Measurements from ENCODE around the gene GPR55. TPM values are rescaled to one million over a fixed set of nuclear protein-coding genes. Genes with fewer than 3 reads are reported as not detected.

The GPR55 gene
- total and polyA plus RNA-seq, 2 donors (not counting 1 experiment from before 2014, with no cell fraction given): 3.0 to 4.1 TPM

DNA sequence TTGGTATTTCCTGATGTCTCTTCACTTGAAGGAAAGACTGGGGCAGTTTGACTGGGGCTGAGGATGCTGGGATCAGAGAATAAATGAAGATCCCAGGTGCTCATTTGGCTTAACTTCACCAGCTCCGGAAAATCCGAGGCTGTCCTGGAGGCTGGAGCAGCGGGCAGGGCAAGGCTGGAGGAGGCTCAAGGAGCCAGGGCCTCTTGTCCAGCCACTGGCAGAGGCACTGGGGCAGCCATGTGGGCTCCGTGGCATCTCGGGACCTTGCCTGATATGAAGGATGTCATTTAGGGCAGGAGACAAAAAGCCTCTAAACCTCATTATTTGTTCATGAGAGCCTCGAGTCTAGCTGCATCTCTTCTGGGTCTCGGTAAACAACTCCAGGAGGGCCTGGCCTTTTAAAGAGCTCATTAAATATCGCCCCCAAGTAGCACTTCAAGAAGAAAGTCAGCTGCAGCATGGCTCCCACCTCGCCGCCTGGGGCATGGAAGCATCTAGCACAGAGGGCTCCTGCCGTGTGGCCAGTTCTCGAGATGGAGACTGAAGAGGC lies 13.5 kb upstream of the GPR55 start:
- Mint-ChIP-seq H3K9me3 (ENCODE audit: insufficient read depth) (no peaks in the 10 kb centered on the region), H3K27me3 (peaks cover 12% of the 10 kb centered on the region), H3K4me1 (peaks cover 6% of the 10 kb centered on the region), H3K27ac (no peak overlapping the region), H3K4me3 (no peak overlapping the region)
- H3K79me2 ChIP-seq (ENCODE audit: control insufficient read depth, insufficient read depth, low read length): no peaks in the 10 kb centered on the region
- peaks cover 0 to 6% of the 10 kb centered on the region in 2 donors for H3K4me1 ChIP-seq (ENCODE audit: control insufficient read depth in 2 of 2, insufficient read depth in 2 of 2, low read length in 2 of 2)
- no peak overlapping the region for H3K4me3 ChIP-seq (ENCODE audit: control extremely low read depth in 1 of 5, extremely low read depth in 1 of 5, insufficient read depth in 1 of 5, low read depth in 2 of 5, low read length in 4 of 5)
- H4K20me1 ChIP-seq (ENCODE audit: control insufficient read depth, insufficient read depth, low read length, poor library complexity, severe bottlenecking): no peaks in the 10 kb centered on the region
- ChIA-PET POLR2A (interaction anchor here (0.7 kb wide), 1 partner anchor 849 kb away, joined by 5 read pairs; no protein-coding TSS in a partner anchor), CTCF (no interaction called here)
- intact Hi-C loops (cut with micrococcal nuclease): no loop called here
- TF ChIP-seq EZH2 (IDR thresholded peaks at IDR 0.05; ENCODE audit: borderline replicate concordance, insufficient read depth, low read depth, low read length, poor library complexity, severe bottlenecking): no peak
- TF ChIP-seq, protein P1, sequence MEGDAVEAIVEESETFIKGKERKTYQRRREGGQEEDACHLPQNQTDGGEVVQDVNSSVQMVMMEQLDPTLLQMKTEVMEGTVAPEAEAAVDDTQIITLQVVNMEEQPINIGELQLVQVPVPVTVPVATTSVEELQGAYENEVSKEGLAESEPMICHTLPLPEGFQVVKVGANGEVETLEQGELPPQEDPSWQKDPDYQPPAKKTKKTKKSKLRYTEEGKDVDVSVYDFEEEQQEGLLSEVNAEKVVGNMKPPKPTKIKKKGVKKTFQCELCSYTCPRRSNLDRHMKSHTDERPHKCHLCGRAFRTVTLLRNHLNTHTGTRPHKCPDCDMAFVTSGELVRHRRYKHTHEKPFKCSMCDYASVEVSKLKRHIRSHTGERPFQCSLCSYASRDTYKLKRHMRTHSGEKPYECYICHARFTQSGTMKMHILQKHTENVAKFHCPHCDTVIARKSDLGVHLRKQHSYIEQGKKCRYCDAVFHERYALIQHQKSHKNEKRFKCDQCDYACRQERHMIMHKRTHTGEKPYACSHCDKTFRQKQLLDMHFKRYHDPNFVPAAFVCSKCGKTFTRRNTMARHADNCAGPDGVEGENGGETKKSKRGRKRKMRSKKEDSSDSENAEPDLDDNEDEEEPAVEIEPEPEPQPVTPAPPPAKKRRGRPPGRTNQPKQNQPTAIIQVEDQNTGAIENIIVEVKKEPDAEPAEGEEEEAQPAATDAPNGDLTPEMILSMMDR (IDR thresholded peaks at IDR 0.05): no peak
- WGBS (ENCODE audit: insufficient coverage): 96% methylated on average over 12 of the region's 12 CpGs
- no peak for DNase-seq
- no peak overlapping the region for H3K9ac ChIP-seq (ENCODE audit: low read length)
- ATAC-seq (ENCODE audit: low read depth): no peak
- no peaks in the 10 kb centered on the region for H3K36me3 ChIP-seq (replicated peaks in 1 of 2; ENCODE audit: control extremely low read depth in 1 of 2, control insufficient read depth in 1 of 2, extremely low read depth in 1 of 2, insufficient read depth in 2 of 2, low read length in 1 of 2)
- peaks cover 0 to 37% (median 16%) of the 10 kb centered on the region in 3 donors for H3K9me3 ChIP-seq (ENCODE audit: control extremely low read depth in 1 of 3, control insufficient read depth in 2 of 3, insufficient read depth in 1 of 3, low read length in 2 of 3)
- H3K4me2 ChIP-seq (replicated peaks; ENCODE audit: low read depth, low read length, poor library complexity, severe bottlenecking): no peak overlapping the region
- no peak overlapping the region for H2AFZ ChIP-seq (ENCODE audit: insufficient read depth, low read depth, low read length, poor library complexity, severe bottlenecking)
- peaks cover 0 to 11% (median 2%) of the 10 kb centered on the region in 4 experiments for H3K27me3 ChIP-seq (replicated peaks in 1 of 4; ENCODE audit: control extremely low read depth in 1 of 4, control insufficient read depth in 3 of 4, insufficient read depth in 4 of 4, low read length in 3 of 4)
- H3K27ac ChIP-seq (ENCODE audit: low read length in 2 of 2): no peak overlapping the region

DNA sequence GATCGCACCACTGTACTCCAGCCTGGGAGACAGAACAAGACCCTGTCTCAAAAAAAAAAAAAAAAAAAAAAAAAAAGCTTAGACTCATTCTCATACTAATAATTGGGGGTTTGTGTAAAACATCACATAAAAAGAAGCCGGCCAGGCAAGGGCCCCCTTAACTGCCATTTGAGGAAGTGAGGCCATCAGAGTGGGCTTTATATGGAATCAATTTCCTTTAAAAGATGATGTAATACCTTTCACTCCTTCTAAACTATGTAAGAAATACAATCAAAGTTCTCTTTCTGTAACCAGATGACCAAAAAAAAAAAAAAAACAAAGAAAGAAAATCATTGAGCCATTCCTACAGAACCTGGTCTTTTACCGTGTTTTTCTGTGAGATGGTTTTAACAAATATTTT lies 13.1 kb upstream of the GPR55 start:
- intact Hi-C loops (cut with micrococcal nuclease): no loop called here
- POLR2A ChIA-PET: interaction anchor here (0.7 kb wide), 1 partner anchor 849 kb away, joined by 5 read pairs; no protein-coding TSS in a partner anchor
- WGBS (ENCODE audit: insufficient coverage): no CpG with 5 or more reads among the region's 3 CpGs

More for the DNA sequence above, 13.1 kb upstream of the GPR55 start:
- DNase-seq: no peak
- Histone ChIP-seq H3K4me3 (ENCODE audit: control extremely low read depth in 1 of 5, extremely low read depth in 1 of 5, insufficient read depth in 1 of 5, low read depth in 2 of 5, low read length in 4 of 5) (no peak overlapping the region), H3K9me3 (ENCODE audit: control extremely low read depth in 1 of 3, control insufficient read depth in 2 of 3, insufficient read depth in 1 of 3, low read length in 2 of 3) (peaks cover 0 to 37% (median 16%) of the 10 kb centered on the region in 3 donors), H3K4me1 (ENCODE audit: control insufficient read depth in 2 of 2, insufficient read depth in 2 of 2, low read length in 2 of 2) (peaks cover 0 to 1% of the 10 kb centered on the region in 2 donors), H4K20me1 (ENCODE audit: control insufficient read depth, insufficient read depth, low read length, poor library complexity, severe bottlenecking) (no peaks in the 10 kb centered on the region), H3K27ac (ENCODE audit: low read length in 2 of 2) (no peak overlapping the region), H2AFZ (ENCODE audit: insufficient read depth, low read depth, low read length, poor library complexity, severe bottlenecking) (no peak overlapping the region), H3K79me2 (ENCODE audit: control insufficient read depth, insufficient read depth, low read length) (no peaks in the 10 kb centered on the region), H3K27me3 (replicated peaks in 1 of 4; ENCODE audit: control extremely low read depth in 1 of 4, control insufficient read depth in 3 of 4, insufficient read depth in 4 of 4, low read length in 3 of 4) (peaks cover 0 to 11% (median 2%) of the 10 kb centered on the region in 4 experiments), H3K9ac (ENCODE audit: low read length) (no peak overlapping the region), H3K36me3 (replicated peaks in 1 of 2; ENCODE audit: control extremely low read depth in 1 of 2, control insufficient read depth in 1 of 2, extremely low read depth in 1 of 2, insufficient read depth in 2 of 2, low read length in 1 of 2) (no peaks in the 10 kb centered on the region), H3K4me2 (replicated peaks; ENCODE audit: low read depth, low read length, poor library complexity, severe bottlenecking) (no peak overlapping the region)
- Mint-ChIP-seq H3K4me3 (no peak overlapping the region), H3K9me3 (ENCODE audit: insufficient read depth) (no peaks in the 10 kb centered on the region), H3K4me1 (peaks cover 2% of the 10 kb centered on the region), H3K27ac (no peak overlapping the region), H3K27me3 (peaks cover 11% of the 10 kb centered on the region)
- ATAC-seq (ENCODE audit: low read depth): no peak
- no peak for TF ChIP-seq EZH2 (IDR thresholded peaks at IDR 0.05; ENCODE audit: borderline replicate concordance, insufficient read depth, low read depth, low read length, poor library complexity, severe bottlenecking)
- TF ChIP-seq, protein P1 (IDR thresholded peaks at IDR 0.05): no peak
- CTCF ChIA-PET: no interaction called here

Data from B cell (primary cell).